ENCODE measurements around the gene SYT13.
A peak's percentile ranks its signal among the peaks of the same experiment; 100 is the strongest.

Gene SYT13

DNA sequence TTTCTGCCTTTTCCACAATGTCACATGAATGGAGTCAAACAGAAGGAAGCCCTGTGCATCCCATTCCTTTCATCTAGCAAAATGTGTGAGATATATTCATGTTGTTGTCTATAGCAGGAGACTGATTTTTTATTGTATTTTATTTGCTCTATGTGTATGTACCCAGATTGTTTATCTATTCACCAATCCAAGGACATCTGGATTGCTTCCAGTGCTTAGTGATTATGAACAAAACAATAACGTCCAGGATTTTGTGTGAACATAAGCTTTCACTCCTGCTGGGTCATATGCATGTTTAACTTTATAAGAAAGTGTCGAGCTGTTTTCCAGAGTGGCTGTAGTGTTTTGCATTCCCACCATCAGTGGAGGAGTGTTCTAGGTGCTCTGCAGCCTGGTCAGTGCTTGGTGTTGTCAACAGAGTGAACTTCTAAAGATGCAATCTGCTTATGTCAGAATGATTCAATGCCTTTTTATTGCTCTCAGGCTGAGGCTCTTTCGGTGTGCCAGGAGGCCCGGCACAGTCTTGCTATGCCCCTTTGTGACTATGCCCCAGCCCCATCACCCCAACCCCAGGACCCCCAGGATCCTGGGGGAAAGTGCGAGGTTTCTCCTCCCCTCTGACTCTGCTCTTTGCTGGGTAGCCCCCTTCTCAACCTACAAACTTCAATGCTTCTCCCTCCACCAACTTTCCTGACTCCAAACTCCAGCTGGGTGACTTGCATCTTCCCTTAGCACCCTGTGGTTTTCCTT is 19.9 kb upstream of the SYT13 start:
- no peak for DNase-seq

GRCh38 chr11:45304992-45305335 is 18.8 kb upstream of the SYT13 start:
- DNase-seq: no peak

- no peak for DNase-seq
Measured at GRCh38 chr11:45304111-45304991, 18.2 kb upstream of the SYT13 start.

DNA sequence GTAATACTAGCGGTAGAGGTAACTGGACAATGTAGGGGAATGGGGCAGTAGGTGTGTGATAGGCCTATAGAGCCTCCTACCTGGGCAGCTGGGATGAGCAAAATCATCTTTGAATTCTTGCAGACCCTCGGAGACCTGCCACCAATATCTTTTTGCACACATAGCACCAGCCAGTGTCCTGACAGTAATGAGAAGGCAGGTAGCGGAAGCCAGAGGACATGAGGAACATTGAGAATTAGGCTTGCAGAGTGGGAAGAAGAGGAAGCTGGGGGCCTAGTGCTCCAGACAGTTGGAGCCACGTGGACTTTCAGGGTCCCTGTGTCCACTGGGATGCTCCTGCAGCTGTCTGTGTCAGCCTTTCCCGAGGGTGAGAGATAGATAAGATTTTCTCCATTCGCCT is 17.2 kb upstream of the SYT13 start:
- no peak for DNase-seq

DNA sequence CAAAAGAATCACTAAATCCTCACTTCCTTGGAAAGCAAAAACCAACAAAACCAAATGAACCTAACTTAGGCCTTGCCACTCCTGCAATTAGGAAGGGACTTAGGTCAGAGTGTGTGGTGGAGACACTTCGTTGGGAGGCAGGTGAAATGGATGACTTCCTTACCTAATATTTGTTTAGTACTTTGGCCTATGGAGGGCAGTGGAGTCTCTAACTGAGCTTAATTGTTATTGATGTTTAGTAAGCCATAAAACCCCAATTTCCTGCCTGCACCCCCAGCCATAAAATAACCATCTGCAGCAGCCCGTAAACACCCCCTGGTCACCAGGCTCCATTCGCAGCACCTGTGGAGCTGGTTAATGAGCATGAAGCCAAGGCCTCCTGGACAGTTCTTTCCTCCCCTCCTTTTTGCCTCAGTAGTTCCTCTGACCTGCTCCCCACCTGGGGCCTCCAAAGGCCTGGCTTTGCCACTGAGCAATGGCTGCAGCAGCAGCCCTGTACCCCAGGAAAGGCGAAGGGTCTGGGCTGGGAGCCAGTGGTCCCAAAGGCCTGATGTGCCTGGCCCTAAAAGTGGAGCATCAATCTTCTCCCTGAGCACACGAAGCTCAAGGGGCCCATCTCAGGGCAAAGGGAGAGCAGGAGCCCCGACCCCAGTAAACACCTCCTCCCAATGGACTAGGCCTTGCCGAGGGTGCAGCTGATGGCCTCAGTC is 15.6 kb upstream of the SYT13 start:
- no peak for DNase-seq

DNA sequence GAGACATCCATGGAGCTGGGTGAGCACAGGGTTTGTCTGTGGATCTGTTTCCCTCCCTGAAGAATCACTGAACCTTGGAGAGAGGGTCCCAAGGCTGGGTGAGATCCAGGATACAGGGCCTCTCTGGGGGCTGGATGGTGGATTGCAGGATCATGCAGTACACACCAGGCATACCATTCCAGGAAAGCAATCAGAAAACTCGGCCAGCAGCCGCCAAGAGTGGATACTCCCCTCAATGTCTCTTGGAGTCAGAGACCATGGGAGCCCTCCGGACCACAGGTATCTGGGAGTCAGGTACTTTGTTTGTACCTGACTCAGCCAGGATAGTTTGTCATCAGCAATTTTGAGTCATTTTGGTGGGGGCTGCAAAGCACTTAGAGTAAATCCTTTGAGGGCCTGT is 14.6 kb upstream of the SYT13 start:
- no peak for DNase-seq

- DNase-seq: no peak
Measured at GRCh38 chr11:45298718-45299117, 12.6 kb upstream of the SYT13 start.

- DNase-seq: no peak
Measured at GRCh38 chr11:45296075-45296474, 9.9 kb upstream of the SYT13 start.

DNA sequence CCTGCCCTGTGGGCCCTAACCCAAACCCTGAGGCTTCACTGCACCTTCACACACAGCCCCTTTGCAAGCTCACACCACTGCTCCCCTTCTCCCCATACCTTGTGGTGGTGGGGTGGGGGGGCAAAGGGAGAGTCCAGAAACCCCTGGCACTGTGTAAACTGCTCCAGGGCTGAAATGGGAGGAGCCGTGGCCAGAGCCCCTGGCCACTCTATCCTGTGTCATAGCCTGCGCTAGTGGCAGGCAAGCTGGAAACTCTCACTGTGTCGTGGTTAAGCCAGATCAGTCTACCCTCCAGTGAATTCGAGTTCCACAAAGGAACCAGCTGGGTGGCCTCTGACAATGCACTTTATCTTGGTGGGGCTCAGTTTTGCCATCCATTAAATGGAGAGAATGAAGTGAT is 8.4 kb upstream of the SYT13 start:
- DNase-seq: no peak

DNA sequence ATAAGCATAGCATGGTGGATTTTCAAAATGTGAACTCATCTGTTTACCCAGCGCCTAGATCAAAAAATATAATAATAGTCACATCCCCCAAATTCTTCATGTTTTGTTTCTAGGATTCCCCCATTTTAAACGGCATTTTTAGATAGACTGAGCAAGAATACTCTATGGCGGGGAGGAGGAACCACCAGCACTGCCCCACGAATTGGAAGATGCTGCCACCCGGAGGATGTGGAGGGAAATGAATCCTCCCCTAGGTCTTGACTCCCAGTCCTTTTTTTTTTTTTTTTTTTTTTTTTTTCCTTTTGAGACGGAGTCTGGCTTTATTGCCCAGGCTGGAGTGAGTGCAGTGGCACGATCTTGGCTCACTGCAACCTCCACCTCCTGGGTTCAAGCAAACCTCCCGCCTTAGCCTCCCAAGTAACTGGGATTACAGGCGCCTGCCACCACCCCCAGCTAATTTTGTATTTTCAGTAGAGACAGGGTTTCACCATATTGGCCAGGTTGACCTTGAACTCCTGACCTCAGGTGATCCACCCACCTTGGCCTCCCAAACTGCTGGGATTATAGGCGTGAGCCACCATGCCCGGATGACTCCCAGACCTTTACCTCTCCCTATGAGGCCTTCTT is 7.5 kb upstream of the SYT13 start:
- DNase-seq: peak; percentile 69

- no peak for DNase-seq
Measured at GRCh38 chr11:45290586-45290985, 4.4 kb upstream of the SYT13 start.

DNA sequence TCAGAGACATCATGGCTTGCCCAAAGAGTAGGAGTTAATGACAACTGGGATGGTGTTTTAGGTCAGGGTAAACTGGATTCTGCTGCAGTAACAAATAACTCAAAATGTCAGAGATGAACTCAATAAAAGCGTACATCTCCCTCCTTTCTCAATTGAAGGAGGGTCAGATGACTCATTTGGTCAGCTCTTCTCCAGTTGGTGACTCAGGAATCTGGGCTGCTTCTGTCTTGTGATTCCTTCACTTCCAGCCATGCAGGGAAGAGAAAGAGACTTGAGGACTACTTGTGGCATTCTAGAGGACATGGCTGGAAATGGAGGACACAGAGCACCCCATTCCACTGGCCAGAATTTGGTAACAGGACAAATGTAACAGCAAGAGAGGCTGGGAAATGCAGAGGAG is 3.2 kb upstream of the SYT13 start:
- no peak for DNase-seq

- DNase-seq: peak; percentile 20
Measured at GRCh38 chr11:45288339-45288738, 2.2 kb upstream of the SYT13 start.

- no peak for DNase-seq
Measured at GRCh38 chr11:45287316-45287903, 1.3 kb upstream of the SYT13 start.

GRCh38 chr11:45285250-45285828 is 802 bp downstream of the SYT13 start:
- no peak for DNase-seq

DNA sequence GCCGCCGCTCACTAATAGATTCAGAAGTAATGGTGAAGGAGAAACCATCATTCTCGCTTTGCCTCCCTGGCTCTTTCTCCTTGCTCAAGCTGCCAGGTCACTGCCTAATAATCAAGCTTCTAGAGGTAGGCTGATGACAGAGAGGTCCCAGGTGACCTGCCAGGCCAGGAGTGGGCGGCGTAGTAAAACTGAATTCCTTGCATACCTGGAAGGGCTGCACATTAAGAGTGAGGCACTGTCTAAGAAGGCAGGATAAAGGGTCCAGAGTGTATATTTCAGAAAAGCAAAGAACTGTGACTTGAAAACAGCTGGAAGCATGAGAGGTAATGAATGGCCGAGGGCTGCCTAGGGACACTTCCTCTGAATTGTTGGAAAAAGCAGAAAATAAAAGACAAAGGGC is 4.1 kb downstream of the SYT13 start:
- no peak for DNase-seq

- no peak for DNase-seq
Measured at GRCh38 chr11:45280449-45280848, 5.7 kb downstream of the SYT13 start.

- DNase-seq: no peak
Measured at GRCh38 chr11:45279645-45280044, 6.5 kb downstream of the SYT13 start.

DNA sequence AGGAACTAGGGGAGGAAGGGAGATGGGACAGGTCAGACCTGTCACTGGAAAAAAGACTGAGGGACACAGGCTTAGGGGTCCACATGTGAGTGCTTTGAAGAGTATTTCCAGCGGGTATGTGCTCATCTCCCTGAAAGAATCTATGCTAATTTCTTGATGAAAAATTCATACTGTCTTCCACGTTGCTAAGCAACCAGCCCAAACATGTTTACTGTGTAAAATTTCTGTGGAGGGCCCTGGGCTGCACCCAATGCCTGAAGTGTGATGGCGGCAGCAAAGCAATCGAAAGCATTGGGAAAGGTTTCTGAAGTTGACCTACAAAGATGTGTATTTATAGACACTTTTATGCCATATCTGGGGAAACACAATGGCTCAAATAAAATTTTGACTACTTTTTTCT is 7.4 kb downstream of the SYT13 start:
- DNase-seq: no peak

DNA sequence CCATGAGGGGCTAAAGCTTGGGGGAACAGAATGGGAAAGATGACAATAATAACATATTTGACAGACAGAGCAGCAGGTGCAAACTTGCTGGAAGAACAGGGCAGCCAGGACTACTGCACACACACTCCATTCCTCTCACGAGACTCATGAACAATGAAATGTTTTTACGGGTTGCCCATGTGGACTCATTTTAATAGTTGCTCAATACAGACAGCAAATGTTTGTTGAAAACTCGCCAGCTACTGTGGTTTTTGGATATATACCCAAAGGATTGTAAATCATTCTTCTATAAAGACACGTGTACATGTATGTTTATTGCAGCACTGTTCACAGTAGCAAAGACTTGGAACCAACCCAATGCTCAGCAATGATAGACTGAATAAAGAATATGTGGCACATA is 10.3 kb downstream of the SYT13 start:
- DNase-seq: no peak

GRCh38 chr11:45274206-45274605 is 11.9 kb downstream of the SYT13 start:
- DNase-seq: no peak

GRCh38 chr11:45273509-45273908 is 12.6 kb downstream of the SYT13 start:
- no peak for DNase-seq

DNA sequence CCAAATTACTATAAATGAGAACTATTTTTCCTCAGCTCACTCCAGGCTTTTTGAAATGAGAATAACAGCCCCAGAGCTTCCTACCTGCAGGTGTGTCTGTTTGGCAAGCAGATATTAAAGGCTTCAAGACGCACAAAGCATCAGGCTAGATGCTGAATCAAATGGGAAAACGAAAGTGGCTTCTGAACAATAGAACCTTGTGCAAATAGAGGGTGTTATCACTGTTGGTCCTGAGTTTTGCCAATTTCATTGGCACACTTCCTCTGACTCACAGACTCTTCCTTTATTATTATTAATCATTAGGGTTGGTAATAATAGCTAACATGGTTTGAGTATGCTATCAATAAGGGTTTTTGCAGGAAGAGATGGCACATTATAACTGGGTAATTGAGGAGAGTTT is 13.4 kb downstream of the SYT13 start:
- DNase-seq: no peak

Measured in NCI-H1694 (cell line).